Regular cardiac myocyte (primary cell): ENCODE results near the gene SUMO1. TPM values are rescaled to one million over a fixed set of nuclear protein-coding genes. Genes with fewer than 3 reads are reported as not detected.

ENCODE experiments used
- total RNA-seq: library from RNA; depleted of rRNA; stranded (reverse); fragments of >200 nt; gene quantifications from 2 replicates; pipeline ENCODE4 v1.2.3, GENCODE V29; 2014

The SUMO1 gene
- 126 and 140 TPM in 2 replicates for total RNA-seq

GRCh38 chr2:202238234-202239197 lies at the start of gene SUMO1:
TSS of gene SUMO1 (minus strand) at chr2:202238597. CDS start at chr2:202238451, 146 bp downstream.

GRCh38 chr2:202265467-202266277 lies 27.3 kb upstream of the SUMO1 start, which contains the start of gene NOP58:
TSS of gene NOP58 (plus strand) at chr2:202265763. CDS start at chr2:202265942, 179 bp downstream.

Other genes with a start within 250 kb of the SUMO1 start
- 10.7 and 45.1 TPM in 2 replicates for gene FZD7, start 204.7 kb downstream of the SUMO1 start, total RNA-seq
- gene KIAA2012, start 165.3 kb downstream of the SUMO1 start, total RNA-seq: under 0.01 TPM in 2 replicates
- 42.3 and 77.8 TPM in 2 replicates for gene NOP58, start 27.2 kb upstream of the SUMO1 start, total RNA-seq
- gene BMPR2, start 137.7 kb upstream of the SUMO1 start, total RNA-seq: 17.8 and 18.3 TPM in 2 replicates